A673 (cell line): ENCODE measurements around the gene OSTC. TPM values are rescaled to one million over a fixed set of nuclear protein-coding genes. Genes with fewer than 3 reads are reported as not detected.
A peak's percentile ranks its signal among the peaks of the same experiment; 100 is the strongest.

Source experiments
- BruUV-seq: library from RNA; stranded (reverse); fragments of 400-500 nt; replicated peaks from 2 replicates; lab custom pipeline; 2021; lab: Mats Ljungman, UMichigan
- CTCF ChIA-PET: fragments of 300-600 bp; sonication (Branson Sonifier 250); formaldehyde crosslinking; loops from one replicate; lab custom pipeline; 2022; ENCODE audit warnings: antibody characterized with exemption; lab: Charles Lee
- POLR2A ChIA-PET: fragments of 300-600 bp; sonication (Branson Sonifier 250); formaldehyde crosslinking; loops from one replicate; lab custom pipeline; 2022; ENCODE audit warnings: antibody characterized with exemption; ENCODE audit not compliant: low non-redundant PET; lab: Charles Lee
- DNase-seq: peaks from one replicate; pipeline ENCODE4 v3.0.0-alpha.2; 2015; ENCODE audit warnings: low spot score
- H3K27ac ChIP-seq: fragments of 200-600 bp; sonication (generic); 2 replicates; pipeline ENCODE4 v1.5.1; 2016; ENCODE audit warnings: mixed run types, low read depth, mild to moderate bottlenecking, mixed read lengths, antibody characterized with exemption, low read length; ENCODE audit not compliant: poor library complexity, severe bottlenecking
- H3K27me3 ChIP-seq: fragments of 200-600 bp; sonication (generic); replicated peaks from 2 replicates; pipeline ENCODE4 v1.6.1; 2017; ENCODE audit warnings: mixed run types, low read depth, mild to moderate bottlenecking, mixed read lengths, antibody characterized with exemption, low read length; ENCODE audit not compliant: insufficient read depth, poor library complexity
- H3K36me3 ChIP-seq: fragments of 200-600 bp; sonication (generic); 2 replicates; pipeline ENCODE4 v1.6.1; 2016; ENCODE audit warnings: mixed run types, mild to moderate bottlenecking, mixed read lengths, antibody characterized with exemption, low read length; ENCODE audit not compliant: insufficient read depth, poor library complexity, severe bottlenecking
- H3K4me1 ChIP-seq: fragments of 200-600 bp; sonication (generic); 2 replicates; pipeline ENCODE4 v1.6.1; 2017; ENCODE audit warnings: mixed run types, mild to moderate bottlenecking, mixed read lengths, antibody characterized with exemption, low read length; ENCODE audit not compliant: insufficient read depth, poor library complexity, severe bottlenecking
- H3K4me3 ChIP-seq: fragments of 200-600 bp; sonication (generic); 2 replicates; pipeline ENCODE4 v1.5.1; 2016; ENCODE audit warnings: low read depth, mixed run types, mild to moderate bottlenecking, mixed read lengths, low read length; ENCODE audit not compliant: poor library complexity, severe bottlenecking
- H3K9me3 ChIP-seq: fragments of 200-600 bp; sonication (generic); 2 replicates; pipeline ENCODE4 v1.6.1; 2016; ENCODE audit warnings: mixed run types, low read depth, mild to moderate bottlenecking, mixed read lengths, antibody characterized with exemption, low read length; ENCODE audit not compliant: poor library complexity, severe bottlenecking
- CTCF ChIP-seq: fragments of 300-800, 200-600 bp; sonication (generic); conservative IDR thresholded peaks from 2 replicates; pipeline ENCODE4 v1.5.1; 2017; ENCODE audit warnings: low read depth, mild to moderate bottlenecking, antibody characterized with exemption, low read length, moderate library complexity, mixed read lengths
- EZH2 ChIP-seq: fragments of 200-600 bp; sonication (generic); IDR thresholded peaks from 2 replicates; pipeline ENCODE4 v1.6.1; 2017; ENCODE audit warnings: borderline replicate concordance, low read depth, mild to moderate bottlenecking, mixed read lengths, antibody characterized with exemption, low read length; ENCODE audit not compliant: poor library complexity, severe bottlenecking
- intact Hi-C: fragments of 100-400 bp; cut with micrococcal nuclease; formaldehyde crosslinking; loops from one replicate; pipeline ENCODE4 v1.10.0; 2022; ENCODE audit not compliant: unreplicated experiment
- total RNA-seq: library from RNA; stranded (reverse); gene quantifications from 2 replicates; pipeline ENCODE4 v1.2.3, GENCODE V29; 2021

Gene OSTC
- total RNA-seq, 1 experiment from 2014 or later, result 137 TPM

GRCh38 chr4:108700081-108700757, 49.8 kb downstream of the OSTC start:
- intact Hi-C loops, result no loop called here
- Histone ChIP-seq H3K4me3 (no peak overlapping the region), H3K27ac (no peak overlapping the region), H3K36me3 (no peaks in the 10 kb centered on the region), H3K9me3 (no peaks in the 10 kb centered on the region), H3K4me1 (no peaks in the 10 kb centered on the region), H3K27me3 (no peaks in the 10 kb centered on the region)
- ChIA-PET POLR2A (no interaction called here), CTCF (no interaction called here)
- no peak for TF ChIP-seq CTCF
- TF ChIP-seq EZH2, result no peak
- DNase-seq, result peak; percentile 31
- no TSS peak for BruUV-seq

- no peak overlapping the region for H3K27ac ChIP-seq
- CTCF ChIA-PET, result no interaction called here
- H3K27me3 ChIP-seq, result no peaks in the 10 kb centered on the region
- no peaks in the 10 kb centered on the region for H3K9me3 ChIP-seq
- no peaks in the 10 kb centered on the region for H3K36me3 ChIP-seq
- POLR2A ChIA-PET, result no interaction called here
- no peaks in the 10 kb centered on the region for H3K4me1 ChIP-seq
- TF ChIP-seq EZH2 (no peak), CTCF (no peak)
- DNase-seq, result no peak
- intact Hi-C loops, result no loop called here
- no TSS peak for BruUV-seq
- H3K4me3 ChIP-seq, result no peak overlapping the region
Observed at GRCh38 chr4:108702960-108703359, 52.6 kb downstream of the OSTC start.

- intact Hi-C loops, result no loop called here
- Histone ChIP-seq H3K4me3 (no peak overlapping the region), H3K27me3 (no peaks in the 10 kb centered on the region), H3K4me1 (no peaks in the 10 kb centered on the region), H3K9me3 (no peaks in the 10 kb centered on the region), H3K27ac (no peak overlapping the region), H3K36me3 (no peaks in the 10 kb centered on the region)
- CTCF ChIA-PET, result no interaction called here
- DNase-seq, result no peak
- TF ChIP-seq EZH2 (no peak), CTCF (no peak)
- no TSS peak for BruUV-seq
- POLR2A ChIA-PET, result no interaction called here
Observed at GRCh38 chr4:108703370-108703769, 53.0 kb downstream of the OSTC start.
